ENCODE results near the gene SH3RF2. TPM values are rescaled to one million over a fixed set of nuclear protein-coding genes. Genes with fewer than 3 reads are reported as not detected.

SH3RF2 gene
- total RNA-seq, 1 donor from 2014 or later = 12.0 TPM

GRCh38 chr5:146066968-146067367 lies 130.6 kb downstream of the SH3RF2 start:
- H3K4me3 ChIP-seq (ENCODE audit: low read depth, low read length) = no peak overlapping the region
- no peak for DNase-seq (ENCODE audit: low read depth)
- no peak for TF ChIP-seq CTCF (conservative IDR thresholded peaks at IDR 0.05; ENCODE audit: low read depth, low read length)

- no peak for DNase-seq (ENCODE audit: low read depth)
- TF ChIP-seq CTCF (conservative IDR thresholded peaks at IDR 0.05; ENCODE audit: low read depth, low read length) = no peak
- H3K4me3 ChIP-seq (ENCODE audit: low read depth, low read length) = no peak overlapping the region
Observed at GRCh38 chr5:146068206-146068605, 131.8 kb downstream of the SH3RF2 start.

GRCh38 chr5:146068977-146069779 lies 132.8 kb downstream of the SH3RF2 start:
- no peak for DNase-seq (ENCODE audit: low read depth)
- TF ChIP-seq CTCF (conservative IDR thresholded peaks at IDR 0.05; ENCODE audit: low read depth, low read length) = no peak
- no peak overlapping the region for H3K4me3 ChIP-seq (ENCODE audit: low read depth, low read length)

- TF ChIP-seq CTCF (conservative IDR thresholded peaks at IDR 0.05; ENCODE audit: low read depth, low read length) = no peak
- H3K4me3 ChIP-seq (ENCODE audit: low read depth, low read length) = no peak overlapping the region
- no peak for DNase-seq (ENCODE audit: low read depth)
Observed at GRCh38 chr5:146069780-146070099, 133.4 kb downstream of the SH3RF2 start.

GRCh38 chr5:146070746-146071145 lies 134.4 kb downstream of the SH3RF2 start:
- no peak for TF ChIP-seq CTCF (conservative IDR thresholded peaks at IDR 0.05; ENCODE audit: low read depth, low read length)
- DNase-seq (ENCODE audit: low read depth) = no peak
- no peak overlapping the region for H3K4me3 ChIP-seq (ENCODE audit: low read depth, low read length)

- DNase-seq (ENCODE audit: low read depth) = no peak
Observed at GRCh38 chr5:146071171-146071570, 134.8 kb downstream of the SH3RF2 start.

More at GRCh38 chr5:146071171-146071570, 134.8 kb downstream of the SH3RF2 start:
- H3K4me3 ChIP-seq (ENCODE audit: low read depth, low read length) = no peak overlapping the region
- TF ChIP-seq CTCF (conservative IDR thresholded peaks at IDR 0.05; ENCODE audit: low read depth, low read length) = no peak

All from epithelial cell of proximal tubule (primary cell).